A549 treated with dexamethasone at 1 μM for 4 hours (cell line): Measurements from ENCODE around the gene CDK4. TPM values are rescaled to one million over a fixed set of nuclear protein-coding genes. Genes with fewer than 3 reads are reported as not detected.

Source experiments
- total RNA-seq: library from RNA; stranded (reverse); fragments of 200-300 nt; extraction: Qiagen RNA extraction; gene quantifications from 5 replicates; pipeline ENCODE4 v1.2.3, GENCODE V29; 2022

The CDK4 gene
- 209 to 255 TPM (median 221 TPM) in 5 replicates for total RNA-seq

DNA sequence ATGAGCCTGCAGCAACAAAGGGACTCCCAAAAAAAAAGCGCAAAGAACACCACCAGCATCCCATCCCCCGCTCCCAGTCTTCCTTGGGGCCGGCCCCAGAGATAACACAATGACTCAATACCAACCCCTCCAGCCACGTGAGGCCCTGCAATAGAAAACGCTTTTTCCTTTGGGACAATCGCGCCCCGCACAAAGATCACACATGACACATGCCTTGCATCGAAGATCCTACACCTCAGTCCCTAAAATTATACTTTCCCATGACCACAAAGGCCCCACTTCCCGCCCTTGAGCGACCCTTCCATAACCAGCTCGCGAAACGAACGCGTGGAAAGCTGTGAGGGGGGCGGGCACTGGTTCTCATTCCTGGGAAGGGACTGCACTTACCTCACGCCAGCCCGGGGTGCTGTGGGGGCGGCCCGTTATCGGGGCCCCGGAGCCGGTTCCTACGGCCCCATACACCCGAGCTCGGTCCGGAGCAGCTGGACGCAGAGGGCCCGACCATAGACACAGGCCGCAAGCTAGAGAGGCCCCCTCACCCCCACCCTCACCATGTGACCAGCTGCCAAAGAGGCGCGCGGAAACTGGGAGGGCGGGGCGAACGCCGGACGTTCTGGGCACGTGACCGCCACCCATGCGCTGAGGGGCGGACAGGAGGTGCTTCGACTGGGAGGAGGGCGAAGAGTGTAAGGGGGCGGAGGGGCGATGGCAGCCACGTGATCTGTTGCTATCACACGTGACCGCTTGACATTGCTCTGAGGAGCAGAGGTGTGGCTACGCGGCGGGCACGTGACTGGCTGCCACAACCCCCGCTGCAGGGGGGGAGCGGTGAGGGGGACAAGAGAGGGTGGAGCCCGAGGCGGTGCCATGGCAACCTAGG lies at the start of gene CDK4:
Gene CDK4 (minus strand): TSS at position 523 of the 880 bp plus-strand sequence. CDS start 593 bp downstream, outside the sequence.

DNA sequence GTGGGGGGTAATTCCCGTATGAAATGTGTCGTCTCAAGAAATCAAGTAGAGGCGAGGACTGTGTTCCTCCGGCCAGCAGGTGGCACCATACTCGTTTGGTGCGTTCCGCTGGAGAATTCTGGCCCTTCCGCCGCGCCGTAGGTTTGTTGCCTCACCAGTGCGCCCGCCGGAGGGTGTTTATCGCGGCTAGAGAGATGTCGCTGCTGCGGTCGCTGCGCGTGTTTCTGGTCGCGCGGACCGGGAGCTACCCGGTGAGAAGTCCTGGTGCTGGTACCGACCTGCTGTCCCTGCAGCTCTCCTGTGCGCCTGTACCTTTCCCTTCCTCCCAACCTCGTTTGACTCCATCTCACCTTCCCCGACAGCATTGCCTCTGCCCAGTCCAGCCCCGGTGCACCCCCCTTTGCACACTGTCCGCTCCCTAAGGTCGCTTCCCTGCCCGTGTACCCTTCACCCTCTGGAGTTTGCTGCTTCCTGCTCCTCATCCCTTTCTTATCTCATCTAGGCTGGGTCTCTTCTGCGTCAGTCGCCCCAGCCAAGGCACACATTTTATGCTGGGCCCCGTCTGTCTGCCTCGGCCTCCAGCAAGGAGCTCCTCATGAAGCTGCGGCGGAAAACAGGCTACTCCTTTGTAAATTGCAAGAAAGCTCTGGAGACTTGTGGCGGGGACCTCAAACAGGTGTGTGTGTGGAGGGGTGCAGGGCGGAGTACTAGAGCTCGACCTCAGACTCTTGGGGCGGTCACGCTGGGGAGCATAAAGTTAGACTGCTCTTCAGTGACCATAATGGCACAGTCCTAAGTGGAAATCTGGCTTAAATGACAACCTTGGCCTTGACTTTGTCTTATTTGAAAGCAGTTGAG lies 30.7 kb upstream of the CDK4 start, which contains the start of gene TSFM:
Gene TSFM (plus strand): TSS at position 180 of the 858 bp plus-strand sequence. CDS start 15 bp downstream, at position 195.

DNA sequence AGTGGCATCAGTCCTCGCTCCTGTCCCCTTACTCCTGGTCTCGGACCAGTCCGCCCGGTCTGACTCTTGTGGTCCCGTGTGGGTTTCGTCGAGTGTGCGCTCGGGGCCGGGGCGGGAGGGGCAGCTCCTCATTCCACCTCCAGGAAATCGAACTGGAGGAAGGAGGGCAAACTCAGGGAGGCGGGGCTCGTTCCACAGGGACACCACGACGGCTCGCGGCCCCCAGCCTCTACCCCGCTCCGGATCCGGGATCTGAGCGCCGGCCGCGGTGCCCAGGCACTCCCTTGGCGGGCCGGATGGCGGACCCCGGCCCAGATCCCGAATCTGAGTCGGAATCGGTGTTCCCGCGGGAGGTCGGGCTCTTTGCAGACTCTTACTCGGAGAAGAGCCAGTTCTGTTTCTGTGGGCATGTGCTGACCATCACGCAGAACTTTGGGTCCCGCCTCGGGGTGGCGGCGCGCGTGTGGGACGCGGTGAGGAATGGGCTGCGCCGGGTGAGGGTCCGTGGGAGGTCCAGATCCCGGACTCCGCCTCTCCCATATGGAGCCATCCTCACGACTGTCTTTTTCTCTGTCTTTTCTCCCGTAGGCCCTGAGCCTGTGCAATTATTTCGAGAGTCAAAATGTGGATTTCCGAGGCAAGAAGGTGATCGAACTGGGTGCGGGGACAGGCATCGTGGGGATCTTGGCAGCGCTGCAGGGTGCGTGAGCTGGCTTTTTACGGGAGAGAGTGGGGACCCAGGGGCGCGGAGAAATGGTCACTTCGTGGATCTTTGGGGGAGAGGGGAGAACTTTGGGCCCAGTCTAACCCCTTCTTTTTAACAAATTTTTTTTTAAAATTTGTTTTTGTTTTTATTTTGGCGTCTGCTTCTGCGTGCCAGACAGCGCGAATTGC lies 20.6 kb upstream of the CDK4 start, which contains the start of gene EEF1AKMT3:
Gene EEF1AKMT3 (plus strand): TSS at position 186 of the 894 bp plus-strand sequence. CDS start 111 bp downstream, at position 297.

DNA sequence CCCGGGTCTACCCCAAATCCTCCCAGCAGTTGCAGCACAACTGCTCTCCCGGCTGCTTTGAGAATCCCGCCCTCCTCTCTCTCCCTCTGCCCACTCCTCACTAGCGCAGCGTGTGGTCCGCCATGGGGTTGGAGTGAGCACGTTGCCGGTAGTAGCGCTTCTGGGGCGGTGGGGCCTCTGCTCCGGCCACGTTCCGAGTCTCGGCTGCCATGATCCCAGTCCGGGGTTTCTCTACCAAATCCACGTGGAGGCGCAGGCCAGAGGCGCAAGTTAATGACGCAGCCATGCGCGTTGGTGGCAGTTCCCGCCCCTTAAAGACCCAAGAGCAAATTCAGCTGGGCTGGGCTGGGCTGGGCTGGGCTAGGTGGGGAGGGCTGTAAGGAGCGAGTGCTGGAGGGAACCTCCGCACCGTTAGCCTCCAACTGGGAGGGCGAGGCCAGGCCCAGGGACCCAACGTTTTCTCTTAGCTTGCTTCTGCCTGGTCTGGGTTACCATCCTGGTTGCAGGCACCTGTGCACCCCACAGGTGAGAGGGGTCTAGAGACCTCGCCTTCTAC lies 19.8 kb upstream of the CDK4 start, which contains the start of gene METTL1:
Gene METTL1 (minus strand): TSS at position 233 of the 556 bp plus-strand sequence. CDS start 22 bp downstream, at position 211.

DNA sequence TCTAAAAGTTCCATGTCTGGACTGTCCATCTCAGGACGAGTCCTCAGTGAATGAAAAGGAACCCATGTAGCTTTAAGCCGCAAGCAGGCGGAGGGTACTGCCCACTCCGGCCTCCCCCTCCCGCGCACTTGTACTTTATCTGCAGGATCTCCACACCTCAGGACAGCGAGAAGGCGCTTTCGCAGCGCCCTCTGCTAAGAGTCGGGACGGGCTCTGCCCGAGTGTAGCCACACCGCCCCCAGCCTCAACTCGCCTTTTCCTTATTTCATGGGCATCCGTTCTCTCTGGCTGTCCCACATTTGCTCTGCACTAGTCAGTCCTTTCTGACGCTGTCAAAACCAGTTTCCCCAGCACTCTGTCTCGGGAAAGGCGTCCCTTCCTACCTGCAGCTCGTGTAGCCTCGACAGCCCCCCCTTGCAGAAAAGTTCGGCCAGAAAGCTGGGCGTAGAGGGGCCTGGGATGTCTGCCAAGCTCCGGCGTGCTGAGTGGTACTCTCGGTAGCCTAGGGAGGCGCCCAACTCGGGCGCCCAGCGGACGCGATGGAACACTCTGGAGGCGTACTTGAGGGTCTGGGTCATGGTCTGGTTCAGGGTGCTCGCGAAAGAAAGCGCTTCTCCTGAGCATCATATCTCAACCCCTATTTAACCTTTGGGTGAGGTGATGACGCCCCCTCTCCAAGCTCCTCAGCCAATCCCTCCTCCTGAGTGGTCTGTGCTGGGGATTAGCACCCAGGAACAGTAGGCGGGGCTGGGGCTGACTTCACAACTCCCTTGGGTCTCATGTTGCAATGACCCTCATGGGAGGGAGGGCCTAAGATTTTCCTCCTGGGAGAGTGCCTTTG lies 14.6 kb upstream of the CDK4 start, which contains the start of gene CYP27B1:
Gene CYP27B1 (minus strand): TSS at position 615 of the 841 bp plus-strand sequence. CDS start 37 bp downstream, at position 578.

DNA sequence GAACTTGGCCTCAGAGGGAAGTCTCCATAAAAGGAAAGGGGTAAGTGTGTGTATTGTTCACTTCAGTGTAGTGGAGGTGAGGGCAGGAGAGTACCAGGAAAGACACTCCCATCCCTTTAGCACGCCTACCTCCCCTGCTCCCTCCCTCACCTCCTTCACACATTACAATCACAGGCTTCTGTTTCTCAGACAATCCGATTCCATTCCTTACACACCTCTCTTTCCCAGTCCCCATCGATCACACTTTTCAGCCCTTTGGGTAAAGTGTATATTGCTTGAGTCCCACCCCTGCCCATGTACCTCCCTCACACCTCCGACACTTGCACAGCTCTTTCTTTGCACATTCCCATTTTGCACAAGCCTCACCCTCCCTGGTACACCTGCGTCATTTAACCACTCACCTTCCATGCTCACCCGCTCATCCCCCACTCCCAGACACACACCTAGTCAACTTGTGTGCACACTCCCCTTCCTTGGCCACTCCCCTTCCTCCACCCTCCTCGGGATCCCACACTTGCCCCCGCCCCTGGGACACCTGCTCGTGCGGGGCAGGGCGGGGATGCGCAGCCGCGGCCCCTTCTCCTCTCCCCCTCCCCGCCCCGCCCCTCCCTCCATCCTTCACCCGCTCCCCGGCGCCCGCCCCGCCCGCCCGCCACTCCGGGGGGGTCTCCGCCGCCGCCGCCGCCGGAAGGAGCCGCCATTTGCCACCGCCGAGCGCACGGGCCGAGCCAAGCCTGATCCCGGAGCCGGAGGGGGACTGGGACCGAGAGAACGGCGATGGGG lies 2.5 kb upstream of the CDK4 start, which contains the start of gene MARCHF9:
Gene MARCHF9 (plus strand): TSS at position 693 of the 783 bp plus-strand sequence. CDS start 426 bp downstream, outside the sequence.

DNA sequence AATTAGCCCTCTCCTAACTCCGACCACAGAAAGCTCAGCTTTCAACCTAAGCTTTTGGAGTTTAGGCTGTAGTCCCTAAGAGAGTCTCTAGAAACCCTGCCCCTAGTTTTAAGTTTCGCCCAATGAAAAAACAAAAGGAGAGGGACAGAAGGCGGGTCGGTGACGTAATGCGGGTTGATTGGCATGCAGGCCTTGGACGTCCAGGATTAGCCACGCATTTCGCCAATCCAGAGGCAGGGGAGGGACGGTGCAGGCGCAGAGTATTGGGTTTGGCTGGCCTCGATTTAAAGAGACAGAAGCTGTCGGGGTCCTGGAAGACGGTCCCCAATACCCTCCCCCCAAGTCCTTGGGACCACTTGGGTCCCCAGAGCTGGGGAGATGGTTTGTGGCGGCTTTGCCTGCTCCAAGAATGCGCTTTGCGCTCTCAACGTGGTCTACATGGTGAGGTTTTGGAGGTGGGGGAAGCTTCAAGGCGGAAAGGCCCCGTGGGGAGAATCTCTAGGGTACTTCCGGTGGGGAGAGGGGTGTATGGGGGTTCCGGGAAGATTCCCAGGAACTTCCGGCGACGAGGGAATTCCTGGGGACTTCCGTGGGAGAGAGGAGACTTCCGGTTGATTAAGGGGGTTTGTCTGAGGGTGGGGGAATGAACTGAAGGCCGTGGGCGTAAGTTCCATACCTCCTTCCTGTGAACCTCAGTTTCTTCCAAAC lies 7.2 kb downstream of the CDK4 start, which contains the start of gene TSPAN31:
Gene TSPAN31 (plus strand): TSS at position 263 of the 708 bp plus-strand sequence. CDS start 116 bp downstream, at position 379.

DNA sequence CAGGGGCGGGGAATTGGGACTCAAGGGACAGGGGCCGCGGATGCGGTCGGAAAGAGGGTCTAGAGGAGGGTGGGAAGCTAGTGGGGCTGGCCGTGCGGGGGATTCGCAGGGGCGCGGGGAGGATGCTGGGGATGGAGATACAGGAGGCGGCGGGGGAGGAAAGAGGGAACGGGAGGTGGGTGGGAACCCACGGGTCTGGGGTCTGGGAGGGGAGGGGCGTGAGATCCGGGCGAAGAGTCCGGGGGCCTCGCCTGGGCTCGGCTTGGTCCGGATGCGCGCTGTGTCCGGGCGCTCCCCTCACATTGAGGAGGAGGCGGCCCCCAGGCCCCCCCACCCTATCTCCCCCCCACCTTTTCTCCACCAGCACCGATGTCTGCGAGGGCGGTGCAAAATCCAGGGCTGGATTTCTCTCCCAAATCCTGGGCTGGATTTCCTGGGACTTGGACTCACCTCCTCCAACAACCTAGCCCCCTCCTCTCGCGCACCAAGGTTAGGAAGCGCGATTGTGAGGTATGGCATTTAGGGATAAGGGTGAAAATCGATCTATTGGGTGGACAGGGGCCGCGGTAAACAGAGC lies 13.4 kb downstream of the CDK4 start, which contains the start of gene AGAP2:
Gene AGAP2 (minus strand): TSS at position 82 of the 577 bp plus-strand sequence. CDS start 496 bp downstream, outside the sequence.

Other genes with a start within 250 kb of the CDK4 start
- gene DDIT3, start 231.8 kb downstream of the CDK4 start, total RNA-seq, result 18.6 to 26.8 TPM (median 23.9 TPM) in 5 replicates
- 13.4 to 31.3 TPM (median 28.0 TPM) in 5 replicates for gene MBD6, start 229.5 kb downstream of the CDK4 start, total RNA-seq
- gene DCTN2, start 205.1 kb downstream of the CDK4 start, total RNA-seq, result 135 to 153 TPM (median 150 TPM) in 5 replicates
- 0.12 to 0.27 TPM (median 0.20 TPM) in 5 replicates for gene KIF5A, start 202.3 kb downstream of the CDK4 start, total RNA-seq
- 40.6 to 46.9 TPM (median 42.6 TPM) in 5 replicates for gene PIP4K2C, start 161.1 kb downstream of the CDK4 start, total RNA-seq
- 13.3 to 18.8 TPM (median 15.9 TPM) in 5 replicates for gene DTX3, start 147.5 kb downstream of the CDK4 start, total RNA-seq
- gene ARHGEF25, start 140.9 kb downstream of the CDK4 start, total RNA-seq, result 4.0 to 6.5 TPM (median 5.0 TPM) in 5 replicates
- gene B4GALNT1, start 119.1 kb downstream of the CDK4 start, total RNA-seq, result 26.3 to 45.0 TPM (median 42.0 TPM) in 5 replicates
- gene OS9, start 58.2 kb downstream of the CDK4 start, total RNA-seq, result 114 to 122 TPM (median 117 TPM) in 5 replicates
- gene AGAP2, start 13.6 kb downstream of the CDK4 start, total RNA-seq, result 0.11 to 0.19 TPM (median 0.14 TPM) in 5 replicates
- 16.3 to 18.5 TPM (median 17.8 TPM) in 5 replicates for gene TSPAN31, start 7.3 kb downstream of the CDK4 start, total RNA-seq
- gene MARCHF9, start 2.8 kb upstream of the CDK4 start, total RNA-seq, result 4.8 to 8.4 TPM (median 7.3 TPM) in 5 replicates
- gene CYP27B1, start 14.8 kb upstream of the CDK4 start, total RNA-seq, result 1.2 to 2.9 TPM (median 2.2 TPM) in 5 replicates
- 45.8 to 54.8 TPM (median 50.4 TPM) in 5 replicates for gene METTL1, start 19.8 kb upstream of the CDK4 start, total RNA-seq
- 4.7 to 6.4 TPM (median 5.5 TPM) in 5 replicates for gene EEF1AKMT3, start 20.3 kb upstream of the CDK4 start, total RNA-seq
- 65.3 to 75.7 TPM (median 69.1 TPM) in 5 replicates for gene TSFM, start 30.5 kb upstream of the CDK4 start, total RNA-seq
- 0.29 to 0.83 TPM (median 0.43 TPM) in 5 replicates for gene AVIL, start 66.4 kb upstream of the CDK4 start, total RNA-seq
- 38.0 to 53.6 TPM (median 49.0 TPM) in 5 replicates for gene CTDSP2, start 94.4 kb upstream of the CDK4 start, total RNA-seq
- 4.6 to 6.1 TPM (median 4.7 TPM) in 5 replicates for gene ATP23, start 189.3 kb upstream of the CDK4 start, total RNA-seq